ENCODE measurements around the gene AGPAT3.

DNA sequence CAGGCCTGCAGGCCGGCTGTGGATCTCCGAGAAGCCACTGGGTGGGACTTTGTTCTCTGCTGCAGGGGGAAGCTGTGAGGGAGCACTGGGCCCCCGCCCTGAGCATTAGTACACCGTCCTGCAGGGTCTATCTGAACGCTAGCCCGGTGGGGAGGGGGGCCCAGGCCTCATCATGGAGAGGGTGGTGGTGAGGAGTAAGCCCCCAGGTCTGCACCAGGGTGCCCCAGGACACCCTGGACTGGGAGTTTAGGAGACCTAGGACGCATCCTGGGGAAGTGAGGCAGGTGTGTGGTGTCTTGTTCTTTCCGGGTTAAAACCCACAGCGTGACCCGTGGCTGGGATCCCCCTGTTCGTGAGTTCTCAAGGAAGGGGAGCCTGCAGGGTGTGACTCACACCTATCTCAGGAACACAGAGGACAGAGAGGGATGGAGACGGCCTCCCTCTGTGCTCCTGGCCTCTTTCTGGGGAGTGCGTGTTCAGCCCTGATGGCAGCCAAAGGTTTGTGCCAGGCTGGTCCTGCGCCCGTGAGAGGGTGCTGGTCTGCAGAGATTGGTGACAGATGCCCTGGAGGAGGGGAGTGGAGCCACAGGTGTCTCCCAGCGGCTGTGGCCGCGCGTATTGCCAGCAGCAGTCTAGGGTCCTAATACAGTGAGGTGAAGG, 44.8 kb downstream of the AGPAT3 start:
- TF ChIP-seq, protein P1, sequence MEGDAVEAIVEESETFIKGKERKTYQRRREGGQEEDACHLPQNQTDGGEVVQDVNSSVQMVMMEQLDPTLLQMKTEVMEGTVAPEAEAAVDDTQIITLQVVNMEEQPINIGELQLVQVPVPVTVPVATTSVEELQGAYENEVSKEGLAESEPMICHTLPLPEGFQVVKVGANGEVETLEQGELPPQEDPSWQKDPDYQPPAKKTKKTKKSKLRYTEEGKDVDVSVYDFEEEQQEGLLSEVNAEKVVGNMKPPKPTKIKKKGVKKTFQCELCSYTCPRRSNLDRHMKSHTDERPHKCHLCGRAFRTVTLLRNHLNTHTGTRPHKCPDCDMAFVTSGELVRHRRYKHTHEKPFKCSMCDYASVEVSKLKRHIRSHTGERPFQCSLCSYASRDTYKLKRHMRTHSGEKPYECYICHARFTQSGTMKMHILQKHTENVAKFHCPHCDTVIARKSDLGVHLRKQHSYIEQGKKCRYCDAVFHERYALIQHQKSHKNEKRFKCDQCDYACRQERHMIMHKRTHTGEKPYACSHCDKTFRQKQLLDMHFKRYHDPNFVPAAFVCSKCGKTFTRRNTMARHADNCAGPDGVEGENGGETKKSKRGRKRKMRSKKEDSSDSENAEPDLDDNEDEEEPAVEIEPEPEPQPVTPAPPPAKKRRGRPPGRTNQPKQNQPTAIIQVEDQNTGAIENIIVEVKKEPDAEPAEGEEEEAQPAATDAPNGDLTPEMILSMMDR (IDR thresholded peaks at IDR 0.05) = no peak
- no peak for TF ChIP-seq POLR2A (IDR thresholded peaks at IDR 0.05)

Data from testis (tissue), 2 donors.